HEK293 (cell line): ENCODE results near the gene PINLYP.

Source experiments
- CTCF ChIA-PET: fragments of 350-600 bp; formaldehyde crosslinking; extraction: SDS; loops from one replicate; lab custom pipeline; 2021; ENCODE audit warnings: antibody characterized with exemption; lab: Yijun Ruan, JAX
- POLR2A ChIA-PET: fragments of 300-600 bp; formaldehyde crosslinking; extraction: SDS; loops from one replicate; lab custom pipeline; 2020; ENCODE audit warnings: antibody characterized with exemption, inconsistent platforms; lab: Yijun Ruan, JAX
- H3K27ac ChIP-seq: fragments of 200-500 bp; sonication (Bioruptor generic); 2 replicates; pipeline ENCODE4 v1.5.1; 2014; ENCODE audit warnings: low read depth, low read length, control low read depth, inconsistent platforms; ENCODE audit errors: extremely low read depth
- H3K36me3 ChIP-seq, 2 experiments: fragments of 200-500 bp in 1 of 2; sonication (Bioruptor generic) in 1 of 2; 1 replicate in 1 of 2; 2 replicates in 1 of 2; pipeline ENCODE4 v1.5.1; 2014 to 2017; ENCODE audit warnings: inconsistent platforms in 2 of 2, low read length in 2 of 2; ENCODE audit not compliant: control insufficient read depth in 2 of 2, insufficient read depth in 1 of 2
- H3K4me1 ChIP-seq: fragments of 200-500 bp; sonication (Bioruptor generic); 2 replicates; pipeline ENCODE4 v1.5.1; 2014; ENCODE audit warnings: mild to moderate bottlenecking, low read length, inconsistent platforms; ENCODE audit not compliant: control insufficient read depth, insufficient read depth
- H3K4me3 ChIP-seq: 2 replicates; pipeline ENCODE4 v1.5.1; 2011; ENCODE audit warnings: low read depth, mild to moderate bottlenecking, control low read depth, low read length, moderate library complexity
- H3K9me3 ChIP-seq: fragments of 200-500 bp; sonication (Bioruptor generic); 2 replicates; pipeline ENCODE4 v1.5.1; 2014; ENCODE audit warnings: low read depth, low read length, inconsistent platforms; ENCODE audit not compliant: control insufficient read depth, insufficient read depth
- GFI1B ChIP-seq: fragments of 450-650 bp; formaldehyde crosslinking; IDR thresholded peaks from 2 replicates; pipeline ENCODE4 v1.5.1; 2016; ENCODE audit warnings: missing biosample characterization, missing genetic modification characterization
- KLF10 ChIP-seq: fragments of 450-650 bp; IDR thresholded peaks from 2 replicates; pipeline ENCODE4 v1.5.1; 2018; ENCODE audit warnings: missing biosample characterization, mild to moderate bottlenecking, missing genetic modification characterization
- KLF8 ChIP-seq: fragments of 450-650 bp; formaldehyde crosslinking; IDR thresholded peaks from 2 replicates; pipeline ENCODE4 v1.5.1; 2016; ENCODE audit warnings: missing biosample characterization, missing genetic modification characterization
- KLF9 ChIP-seq: fragments of 450-650 bp; formaldehyde crosslinking; IDR thresholded peaks from 2 replicates; pipeline ENCODE4 v1.5.1; 2016; ENCODE audit warnings: missing biosample characterization, missing genetic modification characterization, low read depth
- PATZ1 ChIP-seq: fragments of 450-650 bp; formaldehyde crosslinking; IDR thresholded peaks from 2 replicates; pipeline ENCODE4 v1.5.1; 2016; ENCODE audit warnings: missing biosample characterization, missing genetic modification characterization
- PRDM1 ChIP-seq: fragments of 450-650 bp; formaldehyde crosslinking; IDR thresholded peaks from 2 replicates; pipeline ENCODE4; 2016; ENCODE audit warnings: missing biosample characterization, missing genetic modification characterization
- PRDM6 ChIP-seq: fragments of 450-650 bp; formaldehyde crosslinking; IDR thresholded peaks from 2 replicates; pipeline ENCODE4 v1.5.1; 2017; ENCODE audit warnings: missing biosample characterization, missing genetic modification characterization
- SP2 ChIP-seq: fragments of 450-650 bp; formaldehyde crosslinking; IDR thresholded peaks from 2 replicates; pipeline ENCODE4 v1.5.1; 2016; ENCODE audit warnings: missing biosample characterization, missing genetic modification characterization
- YY2 ChIP-seq: fragments of 450-650 bp; formaldehyde crosslinking; IDR thresholded peaks from 2 replicates; pipeline ENCODE4 v1.5.1; 2016; ENCODE audit warnings: missing biosample characterization, missing genetic modification characterization
- ZBTB8A ChIP-seq: fragments of 450-650 bp; formaldehyde crosslinking; IDR thresholded peaks from 2 replicates; pipeline ENCODE4 v1.5.1; 2016; ENCODE audit warnings: missing biosample characterization, missing genetic modification characterization
- ZNF10 ChIP-seq: fragments of 450-650 bp; formaldehyde crosslinking; IDR thresholded peaks from 2 replicates; pipeline ENCODE4 v1.5.1; 2017; ENCODE audit warnings: missing biosample characterization, missing genetic modification characterization
- ZNF155 ChIP-seq: fragments of 450-650 bp; formaldehyde crosslinking; IDR thresholded peaks from 2 replicates; pipeline ENCODE4 v1.5.1; 2016; ENCODE audit warnings: missing biosample characterization, missing genetic modification characterization
- ZNF19 ChIP-seq: fragments of 450-650 bp; formaldehyde crosslinking; IDR thresholded peaks from 2 replicates; pipeline ENCODE4; 2016; ENCODE audit warnings: missing biosample characterization, missing genetic modification characterization, low read depth
- ZNF280D ChIP-seq: fragments of 450-650 bp; formaldehyde crosslinking; IDR thresholded peaks from 2 replicates; pipeline ENCODE4 v1.5.1; 2016; ENCODE audit warnings: missing biosample characterization, missing genetic modification characterization
- ZNF354C ChIP-seq: fragments of 450-650 bp; formaldehyde crosslinking; IDR thresholded peaks from 2 replicates; pipeline ENCODE4 v1.5.1; 2016; ENCODE audit warnings: missing biosample characterization, missing genetic modification characterization, low read depth, borderline replicate concordance
- ZNF404 ChIP-seq: fragments of 450-650 bp; formaldehyde crosslinking; IDR thresholded peaks from 2 replicates; pipeline ENCODE4 v1.5.1; 2017; ENCODE audit warnings: missing biosample characterization, missing genetic modification characterization
- ZNF433 ChIP-seq: fragments of 450-650 bp; formaldehyde crosslinking; IDR thresholded peaks from 2 replicates; pipeline ENCODE4 v1.5.1; 2016; ENCODE audit warnings: missing biosample characterization, missing genetic modification characterization, low read depth
- ZNF501 ChIP-seq: fragments of 450-650 bp; formaldehyde crosslinking; IDR thresholded peaks from 2 replicates; pipeline ENCODE4 v1.5.1; 2016; ENCODE audit warnings: missing biosample characterization, missing genetic modification characterization
- ZNF510 ChIP-seq: fragments of 450-650 bp; formaldehyde crosslinking; IDR thresholded peaks from 2 replicates; pipeline ENCODE4 v1.5.1; 2018; ENCODE audit warnings: mild to moderate bottlenecking, missing genetic modification characterization, missing biosample characterization; ENCODE audit not compliant: insufficient replicate concordance
- ZNF555 ChIP-seq: fragments of 450-650 bp; formaldehyde crosslinking; conservative IDR thresholded peaks from 2 replicates; pipeline ENCODE4 v1.5.1; 2017; ENCODE audit warnings: missing biosample characterization, mild to moderate bottlenecking, missing genetic modification characterization, inconsistent platforms
- ZNF571 ChIP-seq: fragments of 450-650 bp; formaldehyde crosslinking; IDR thresholded peaks from 2 replicates; pipeline ENCODE4 v1.5.0; 2017; ENCODE audit warnings: missing biosample characterization, missing genetic modification characterization
- ZNF585B ChIP-seq: fragments of 450-650 bp; formaldehyde crosslinking; IDR thresholded peaks from 2 replicates; pipeline ENCODE4 v1.5.1; 2016; ENCODE audit warnings: missing biosample characterization, missing genetic modification characterization
- ZNF596 ChIP-seq: fragments of 450-650 bp; IDR thresholded peaks from 2 replicates; pipeline ENCODE4 v1.5.0; 2018; ENCODE audit warnings: missing biosample characterization, mild to moderate bottlenecking, missing genetic modification characterization, moderate library complexity
- ZNF785 ChIP-seq: fragments of 450-650 bp; formaldehyde crosslinking; IDR thresholded peaks from 2 replicates; pipeline ENCODE4 v1.5.1; 2016; ENCODE audit warnings: missing biosample characterization, missing genetic modification characterization
- ZNF843 ChIP-seq: fragments of 450-650 bp; formaldehyde crosslinking; IDR thresholded peaks from 2 replicates; pipeline ENCODE4 v1.5.1; 2016; ENCODE audit warnings: missing biosample characterization, missing genetic modification characterization
- TF ChIP-seq, protein P1 (sequence below): fragments of 450-650 bp; formaldehyde crosslinking; IDR thresholded peaks from 2 replicates; pipeline ENCODE4 v1.5.1; 2016; ENCODE audit warnings: missing biosample characterization, missing genetic modification characterization
- TF ChIP-seq, protein P2 (sequence below): fragments of 450-650 bp; formaldehyde crosslinking; IDR thresholded peaks from 2 replicates; pipeline ENCODE4 v1.5.1; 2016; ENCODE audit warnings: missing biosample characterization, missing genetic modification characterization

PINLYP gene

DNA sequence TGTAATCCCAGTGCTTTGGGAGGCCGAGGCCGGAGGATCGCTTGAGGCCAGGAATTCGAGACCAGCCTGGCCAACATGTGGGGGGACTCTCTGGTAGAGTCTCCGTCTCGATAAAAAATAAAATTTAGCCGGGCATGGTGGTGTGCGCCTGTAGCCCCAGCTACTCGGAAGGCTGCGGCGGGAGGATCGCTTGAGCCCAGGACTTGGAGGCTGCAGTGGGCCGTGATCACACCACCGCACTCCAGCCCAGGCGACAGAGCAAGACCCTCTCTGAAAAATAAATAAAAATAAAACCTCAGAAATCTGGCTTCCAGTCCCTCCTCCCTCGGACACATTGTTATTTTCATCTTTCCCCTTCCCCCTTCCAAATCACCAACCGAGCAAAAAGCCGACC, 20.0 kb downstream of the PINLYP start (continued):
- no peak for TF ChIP-seq ZNF354C
- no peak for TF ChIP-seq ZNF155 (tag by site-specific recombination)
- no peak for TF ChIP-seq PRDM1
- no peak for TF ChIP-seq PRDM6 (tag by site-specific recombination)
- no peak for TF ChIP-seq KLF10
- no peak for TF ChIP-seq ZNF510 (tag by site-specific recombination)

- Histone ChIP-seq H3K4me1 (peaks cover 24% of the 10 kb centered on the region), H3K4me3 (peak within 1 kb of the TSS; percentile 54), H3K9me3 (no peaks in the 10 kb centered on the region), H3K36me3 (peaks cover 52 to 69% of the 10 kb centered on the region in 2 experiments), H3K27ac (peak within 1 kb of the TSS; percentile 95)
- ChIA-PET CTCF (interaction anchor here (0.6 to 6.1 kb wide), 25 partner anchors 10 to 215 kb away, joined by 3 to 91 read pairs (median 5); partner anchors contain the start of gene XRCC1), POLR2A (interaction anchor here (0.6 to 4.1 kb wide), 40 partner anchors 9 to 616 kb away, joined by 3 to 49 read pairs (median 4); partner anchors contain the start of genes PHLDB3, PINLYP, SMG9 and XRCC1)
- TF ChIP-seq YY2 (tag by site-specific recombination) (peak; percentile 89), PATZ1 (peak; percentile 87), ZNF785 (tag by site-specific recombination) (no peak; the same call in 1 of the 2 replicates), ZNF10 (tag by site-specific recombination) (peak; percentile 48; the same call in 1 of the 2 replicates), ZBTB8A (tag by site-specific recombination) (peak; percentile 87), ZNF280D (tag by site-specific recombination) (no peak), ZNF555 (tag by site-specific recombination) (no peak), PRDM1 (no peak), KLF8 (tag by site-specific recombination) (peak; percentile 88), ZNF585B (no peak), KLF9 (tag by site-specific recombination) (peak; percentile 100), ZNF843 (tag by site-specific recombination) (peak; percentile 90), ZNF596 (no peak), KLF10 (peak; percentile 100), GFI1B (peak; percentile 22; the same call in 1 of the 2 replicates), ZNF19 (tag by site-specific recombination) (no peak), ZNF433 (tag by site-specific recombination) (no peak), ZNF571 (tag by site-specific recombination) (no peak), SP2 (tag by site-specific recombination) (peak; percentile 77), ZNF404 (no peak), ZNF501 (peak; percentile 85)
- TF ChIP-seq, protein P1, sequence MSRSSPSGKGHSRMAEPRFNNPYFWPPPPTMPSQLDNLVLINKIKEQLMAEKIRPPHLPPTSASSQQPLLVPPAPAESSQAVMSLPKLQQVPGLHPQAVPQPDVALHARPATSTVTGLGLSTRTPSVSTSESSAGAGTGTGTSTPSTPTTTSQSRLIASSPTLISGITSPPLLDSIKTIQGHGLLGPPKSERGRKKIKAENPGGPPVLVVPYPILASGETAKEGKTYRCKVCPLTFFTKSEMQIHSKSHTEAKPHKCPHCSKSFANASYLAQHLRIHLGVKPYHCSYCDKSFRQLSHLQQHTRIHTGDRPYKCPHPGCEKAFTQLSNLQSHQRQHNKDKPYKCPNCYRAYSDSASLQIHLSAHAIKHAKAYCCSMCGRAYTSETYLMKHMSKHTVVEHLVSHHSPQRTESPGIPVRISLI (tag by site-specific recombination) = no peak
- TF ChIP-seq, protein P2, sequence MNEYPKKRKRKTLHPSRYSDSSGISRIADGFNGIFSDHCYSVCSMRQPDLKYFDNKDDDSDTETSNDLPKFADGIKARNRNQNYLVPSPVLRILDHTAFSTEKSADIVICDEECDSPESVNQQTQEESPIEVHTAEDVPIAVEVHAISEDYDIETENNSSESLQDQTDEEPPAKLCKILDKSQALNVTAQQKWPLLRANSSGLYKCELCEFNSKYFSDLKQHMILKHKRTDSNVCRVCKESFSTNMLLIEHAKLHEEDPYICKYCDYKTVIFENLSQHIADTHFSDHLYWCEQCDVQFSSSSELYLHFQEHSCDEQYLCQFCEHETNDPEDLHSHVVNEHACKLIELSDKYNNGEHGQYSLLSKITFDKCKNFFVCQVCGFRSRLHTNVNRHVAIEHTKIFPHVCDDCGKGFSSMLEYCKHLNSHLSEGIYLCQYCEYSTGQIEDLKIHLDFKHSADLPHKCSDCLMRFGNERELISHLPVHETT = peak; percentile 99
Observed at GRCh38 chr19:43595999-43596841, 20.6 kb downstream of the PINLYP start, which contains the start of the genes IRGQ and ZNF576. Gene IRGQ (minus strand): TSS chr19:43596134. CDS start chr19:43595338, 796 bp downstream. Gene ZNF576 (plus strand): TSS chr19:43596595. CDS start chr19:43597109, 514 bp downstream.
